T-cell (primary cell): ENCODE measurements around the gene PABPC1L. TPM values are rescaled to one million over a fixed set of nuclear protein-coding genes. Genes with fewer than 3 reads are reported as not detected.

Experiments
- ATAC-seq, 4 experiments: fragments of 200-7000 bp in 3 of 4; fragments of 150-1000 bp in 1 of 4; cut with Tn5 transposase; replicated peaks in 1 of 4; 1 replicate in 3 of 4; 2 replicates in 1 of 4; pipeline ENCODE4 v1.10.0; 2021; ENCODE audit warnings: moderate library complexity in 3 of 4, mild to moderate bottlenecking in 2 of 4, moderate number of reproducible peaks in 1 of 4
- CTCF ChIA-PET, 2 donors: fragments of 300-600 bp; sonication (Branson Sonifier 250); formaldehyde crosslinking; loops; one replicate each; lab custom pipeline; 2022; ENCODE audit warnings: antibody characterized with exemption in 2 of 2; lab: Charles Lee
- POLR2A ChIA-PET, 2 donors: fragments of 300-600 bp; sonication (Branson Sonifier 250); formaldehyde crosslinking; loops; one replicate each; lab custom pipeline; 2022; ENCODE audit warnings: antibody characterized with exemption in 2 of 2; lab: Charles Lee
- DNase-seq, 35 experiments: peaks; one replicate each; pipeline versions ENCODE4 v3.0.0 to v3.0.0-alpha.2; 2013 to 2023
- H3K27ac ChIP-seq: one replicate; pipeline ENCODE4 v1.5.1; 2013; ENCODE audit warnings: low read length
- H3K27me3 ChIP-seq, 2 experiments: replicated peaks in 1 of 2; 1 replicate in 1 of 2; 2 replicates in 1 of 2; pipeline versions ENCODE4 v1.6.1 to v1.7.0; 2013; ENCODE audit warnings: low read length in 1 of 2, mixed read lengths in 1 of 2; ENCODE audit not compliant: control insufficient read depth in 2 of 2, insufficient read depth in 2 of 2; ENCODE audit errors: extremely low read depth in 1 of 2
- H3K36me3 ChIP-seq, 2 donors: 1 replicate in 1 of 2; 2 replicates in 1 of 2; pipeline versions ENCODE4 v1.6.1 to v1.7.0; 2013; ENCODE audit warnings: low read length in 1 of 2; ENCODE audit not compliant: control insufficient read depth in 2 of 2, insufficient read depth in 1 of 2; ENCODE audit errors: extremely low read depth in 1 of 2
- H3K4me1 ChIP-seq, 2 experiments: 1 replicate in 1 of 2; 2 replicates in 1 of 2; pipeline versions ENCODE4 v1.6.1 to v1.7.0; 2013; ENCODE audit warnings: low read length in 2 of 2, mixed read lengths in 1 of 2; ENCODE audit not compliant: insufficient read depth in 2 of 2, control insufficient read depth in 1 of 2; ENCODE audit errors: extremely low read depth in 1 of 2
- H3K4me3 ChIP-seq, 2 donors: 1 replicate in 1 of 2; 2 replicates in 1 of 2; pipeline versions ENCODE4 v1.5.1 to v1.7.0; 2013; ENCODE audit warnings: mild to moderate bottlenecking in 2 of 2, low read length in 1 of 2, moderate library complexity in 1 of 2; ENCODE audit not compliant: control insufficient read depth in 1 of 2; ENCODE audit errors: extremely low read depth in 1 of 2
- H3K9me3 ChIP-seq: 2 replicates; pipeline ENCODE4 v1.7.0; 2013
- H3K27ac Mint-ChIP-seq, 2 donors: one replicate each; pipeline ENCODE4 v1.8.0; 2020 to 2021; ENCODE audit warnings: mild to moderate bottlenecking in 2 of 2, mixed read lengths in 2 of 2
- H3K27me3 Mint-ChIP-seq, 2 donors: one replicate each; pipeline ENCODE4 v1.8.0; 2021 to 2022; ENCODE audit warnings: mixed read lengths in 2 of 2
- H3K36me3 Mint-ChIP-seq: one replicate; pipeline ENCODE4 v1.8.0; 2021; ENCODE audit warnings: mixed read lengths
- H3K4me1 Mint-ChIP-seq, 3 donors: one replicate each; pipeline ENCODE4 v1.8.0; 2020 to 2022; ENCODE audit warnings: mixed read lengths in 3 of 3, mild to moderate bottlenecking in 1 of 3
- H3K4me3 Mint-ChIP-seq, 3 donors: one replicate each; pipeline ENCODE4 v1.8.0; 2020 to 2022; ENCODE audit warnings: mild to moderate bottlenecking in 3 of 3, mixed read lengths in 3 of 3, moderate library complexity in 3 of 3
- H3K9me3 Mint-ChIP-seq, 3 donors: one replicate each; pipeline ENCODE4 v1.8.0; 2020 to 2022; ENCODE audit warnings: mixed read lengths in 3 of 3
- WGBS: methylation state at CpG from one replicate; pipeline ENCODE4 v1.1.5; 2013; ENCODE audit warnings: missing lambda C conversion rate; ENCODE audit not compliant: insufficient coverage; 5-methylcytosine and 5-hydroxymethylcytosine counted together
- total RNA-seq, 35 experiments: library from RNA in 6 of 35; stranded (reverse) in 6 of 35; fragments of 120-200 nt in 1 of 35; gene quantifications; one replicate each; pipeline versions ENCODE4 v1.2.1 to v1.2.4 and lab custom pipeline; 2013 to 2026

PABPC1L gene
- total RNA-seq, 5 donors from 2014 or later (not counting 1 experiment from before 2014, with no cell fraction given), result 45.6 to 66.2 (median 58.2) TPM

GRCh38 chr20:44914924-44915323 is 5.1 kb downstream of the PABPC1L start:
- Mint-ChIP-seq H3K36me3 (peaks cover 23% of the 10 kb centered on the region), H3K4me3 (no peak overlapping the region), H3K4me1 (peaks cover 17 to 23% (median 19%) of the 10 kb centered on the region in 3 donors), H3K9me3 (no peaks in the 10 kb centered on the region), H3K27me3 (no peaks in the 10 kb centered on the region), H3K27ac (peak overlapping the region; percentile 64 to 65)
- 22% methylated on average over 1 of the region's 1 CpG for WGBS
- Histone ChIP-seq H3K36me3 (peaks cover 3 to 10% of the 10 kb centered on the region in 2 donors), H3K9me3 (no peaks in the 10 kb centered on the region), H3K27me3 (no peaks in the 10 kb centered on the region), H3K27ac (no peak overlapping the region), H3K4me3 (no peak overlapping the region), H3K4me1 (peaks cover 9 to 22% of the 10 kb centered on the region in 2 experiments)
- no peak for DNase-seq
- ChIA-PET POLR2A (interaction anchor here in 1 of 2 donors (0.7 kb wide), 1 partner anchor 26 kb away, joined by 5 read pairs; no protein-coding TSS in a partner anchor), CTCF (no interaction called here)
- no peak for ATAC-seq

GRCh38 chr20:44916586-44916985 is 6.7 kb downstream of the PABPC1L start:
- CTCF ChIA-PET, result interaction anchor here in 1 of 2 donors (0.6 to 0.7 kb wide), 2 partner anchors 599 to 1180 kb away, joined by 3 to 4 read pairs; no protein-coding TSS in a partner anchor
- no peak for ATAC-seq
- no peak overlapping the region for H3K27ac Mint-ChIP-seq

GRCh38 chr20:44917399-44917798 is 7.5 kb downstream of the PABPC1L start:
- Histone ChIP-seq H3K4me3 (no peak overlapping the region), H3K36me3 (peaks cover 3 to 12% of the 10 kb centered on the region in 2 donors), H3K4me1 (peaks cover 5 to 9% of the 10 kb centered on the region in 2 experiments), H3K27me3 (no peaks in the 10 kb centered on the region), H3K9me3 (no peaks in the 10 kb centered on the region), H3K27ac (no peak overlapping the region)
- Mint-ChIP-seq H3K4me3 (no peak overlapping the region), H3K27me3 (no peaks in the 10 kb centered on the region), H3K9me3 (no peaks in the 10 kb centered on the region), H3K36me3 (peaks cover 26% of the 10 kb centered on the region), H3K4me1 (peaks cover 11 to 12% (median 12%) of the 10 kb centered on the region in 3 donors), H3K27ac (no peak overlapping the region)
- ChIA-PET CTCF (interaction anchor here in 1 of 2 donors (0.7 kb wide), 1 partner anchor 600 kb away, joined by 4 read pairs; no protein-coding TSS in a partner anchor), POLR2A (interaction anchor here in 1 of 2 donors (0.6 kb wide), 1 partner anchor 45 kb away, joined by 5 read pairs; no protein-coding TSS in a partner anchor)
- no CpG with 5 or more reads among the region's 2 CpGs for WGBS
- no peak for ATAC-seq
- no peak for DNase-seq

More at GRCh38 chr20:44916586-44916985, 6.7 kb downstream of the PABPC1L start:
- no peak for DNase-seq
- H3K27me3 ChIP-seq, result no peaks in the 10 kb centered on the region
- H3K36me3 ChIP-seq, result peaks cover 3 to 10% of the 10 kb centered on the region in 2 donors
- peaks cover 7 to 9% of the 10 kb centered on the region in 2 experiments for H3K4me1 ChIP-seq
- no peaks in the 10 kb centered on the region for H3K9me3 ChIP-seq
- no peak overlapping the region for H3K4me3 ChIP-seq
- H3K36me3 Mint-ChIP-seq, result peaks cover 26% of the 10 kb centered on the region
- H3K4me1 Mint-ChIP-seq, result peaks cover 11 to 13% (median 13%) of the 10 kb centered on the region in 3 donors
- WGBS, result 98% methylated on average over 7 of the region's 12 CpGs
- H3K27ac ChIP-seq, result no peak overlapping the region
- no peak overlapping the region for H3K4me3 Mint-ChIP-seq
- POLR2A ChIA-PET, result no interaction called here
- H3K9me3 Mint-ChIP-seq, result no peaks in the 10 kb centered on the region
- H3K27me3 Mint-ChIP-seq, result no peaks in the 10 kb centered on the region

DNA sequence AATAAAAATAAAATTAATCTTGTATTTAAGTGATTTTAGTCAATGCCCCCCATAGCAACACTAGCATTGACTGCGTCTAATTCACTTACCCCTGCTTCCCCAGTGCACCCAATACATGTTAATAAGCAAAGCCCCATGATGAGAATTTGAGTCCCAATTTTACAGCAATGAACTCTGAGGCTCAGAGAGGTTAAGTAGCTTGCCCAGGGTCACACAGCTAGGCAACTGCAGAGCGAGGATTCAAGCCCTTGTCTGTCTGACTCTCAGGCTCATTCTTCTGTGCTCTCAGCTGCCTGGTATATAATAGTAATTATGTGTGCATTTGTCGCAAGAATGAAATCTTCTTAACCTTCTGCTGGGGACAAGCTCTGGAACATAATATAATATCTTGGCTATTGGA is 8.5 kb downstream of the PABPC1L start:
- Histone ChIP-seq H3K4me1 (peaks cover 5 to 9% of the 10 kb centered on the region in 2 experiments), H3K4me3 (no peak overlapping the region), H3K27ac (no peak overlapping the region), H3K9me3 (no peaks in the 10 kb centered on the region), H3K27me3 (no peaks in the 10 kb centered on the region), H3K36me3 (peaks cover 3 to 14% of the 10 kb centered on the region in 2 donors)
- H3K27me3 Mint-ChIP-seq, result no peaks in the 10 kb centered on the region
- ChIA-PET CTCF (no interaction called here), POLR2A (no interaction called here)
- peaks cover 11 to 12% (median 12%) of the 10 kb centered on the region in 3 donors for H3K4me1 Mint-ChIP-seq
- H3K27ac Mint-ChIP-seq, result no peak overlapping the region
- DNase-seq (no peak), ATAC-seq (no peak)
- WGBS, result 100% methylated on average over 2 of the region's 3 CpGs
- peaks cover 25% of the 10 kb centered on the region for H3K36me3 Mint-ChIP-seq
- no peak overlapping the region for H3K4me3 Mint-ChIP-seq
- H3K9me3 Mint-ChIP-seq, result no peaks in the 10 kb centered on the region

DNA sequence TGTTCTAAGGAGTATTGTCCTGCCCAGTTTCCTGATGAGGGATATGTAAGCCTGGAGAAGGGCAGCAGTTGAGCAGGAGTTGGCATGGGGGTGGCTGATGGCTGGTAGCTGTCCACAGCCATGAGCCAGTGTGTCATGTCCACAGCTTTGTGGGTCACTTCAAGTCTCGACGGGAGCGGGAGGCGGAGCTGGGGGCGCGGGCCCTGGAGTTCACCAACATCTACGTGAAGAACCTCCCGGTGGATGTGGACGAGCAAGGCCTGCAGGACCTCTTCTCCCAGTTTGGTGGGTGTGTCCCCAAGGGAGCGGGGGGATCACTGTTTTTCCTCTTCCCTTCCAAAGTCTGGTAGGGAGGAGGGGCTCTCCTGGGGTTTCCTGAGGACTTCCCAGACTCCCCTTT is 8.9 kb downstream of the PABPC1L start:
- H3K27me3 Mint-ChIP-seq, result no peaks in the 10 kb centered on the region
- H3K9me3 Mint-ChIP-seq, result no peaks in the 10 kb centered on the region

DNA sequence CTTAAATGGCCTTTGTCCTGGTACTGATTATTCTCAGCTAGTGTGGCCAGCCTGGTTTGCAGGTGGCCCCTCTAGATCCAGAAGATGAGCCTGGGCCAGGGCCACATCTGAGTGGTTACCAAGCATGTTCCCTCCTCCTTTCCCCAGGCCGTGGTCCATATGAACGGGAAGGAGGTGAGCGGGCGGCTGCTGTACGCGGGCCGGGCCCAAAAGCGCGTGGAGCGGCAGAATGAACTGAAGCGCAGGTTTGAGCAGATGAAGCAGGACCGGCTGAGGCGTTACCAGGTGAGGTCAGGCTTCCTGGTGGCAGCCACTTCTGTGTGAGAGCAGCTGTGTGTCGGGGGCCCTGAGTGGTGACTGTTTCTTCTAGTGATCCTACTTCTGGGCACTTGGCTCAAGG is 11.6 kb downstream of the PABPC1L start:
- Mint-ChIP-seq H3K4me3 (no peak overlapping the region), H3K36me3 (peaks cover 28% of the 10 kb centered on the region), H3K27me3 (no peaks in the 10 kb centered on the region), H3K9me3 (no peaks in the 10 kb centered on the region), H3K27ac (no peak overlapping the region), H3K4me1 (no peaks in the 10 kb centered on the region)
- Histone ChIP-seq H3K36me3 (peaks cover 3 to 19% of the 10 kb centered on the region in 2 donors), H3K9me3 (no peaks in the 10 kb centered on the region), H3K27ac (no peak overlapping the region), H3K27me3 (no peaks in the 10 kb centered on the region), H3K4me3 (no peak overlapping the region), H3K4me1 (no peaks in the 10 kb centered on the region)
- 90% methylated on average over 11 of the region's 14 CpGs for WGBS
- no peak for DNase-seq
- ATAC-seq, result no peak
- CTCF ChIA-PET, result no interaction called here
- POLR2A ChIA-PET, result no interaction called here

More for the DNA sequence above, 8.9 kb downstream of the PABPC1L start:
- H3K9me3 ChIP-seq, result no peaks in the 10 kb centered on the region
- H3K36me3 ChIP-seq, result peaks cover 3 to 17% of the 10 kb centered on the region in 2 donors
- Mint-ChIP-seq H3K27ac (no peak overlapping the region), H3K4me1 (peaks cover 11 to 12% (median 11%) of the 10 kb centered on the region in 3 donors), H3K4me3 (no peak overlapping the region), H3K36me3 (peaks cover 25% of the 10 kb centered on the region)
- ChIA-PET POLR2A (no interaction called here), CTCF (interaction anchor here in 1 of 2 donors (0.6 kb wide), 1 partner anchor 981 kb away, joined by 6 read pairs; no protein-coding TSS in a partner anchor)
- ATAC-seq, result no peak
- 98% methylated on average over 9 of the region's 10 CpGs for WGBS
- no peaks in the 10 kb centered on the region for H3K27me3 ChIP-seq
- peaks cover 5 to 9% of the 10 kb centered on the region in 2 experiments for H3K4me1 ChIP-seq
- DNase-seq, result no peak
- no peak overlapping the region for H3K4me3 ChIP-seq
- H3K27ac ChIP-seq, result no peak overlapping the region
